ENCODE data around the gene AKR1E2. TPM values are rescaled to one million over a fixed set of nuclear protein-coding genes. Genes with fewer than 3 reads are reported as not detected.
A peak's percentile ranks its signal among the peaks of the same experiment; 100 is the strongest.

The AKR1E2 gene
- 1 to 10 TPM; 5.1 to 5.6 TPM for total RNA-seq

GRCh38 chr10:4825868-4826791, at the start of gene AKR1E2:
Gene AKR1E2, plus strand, starts transcription at chr10:4826207. Its CDS starts 118 bp downstream, at chr10:4826325.
- H3K36me3 Mint-ChIP-seq: peaks cover 7% of the 10 kb centered on the region
- DNase-seq: peak; percentile 82
- peak within 1 kb of the TSS; percentile 79 for H3K4me3 Mint-ChIP-seq
- peak within 1 kb of the TSS; percentile 65 for H3K27ac Mint-ChIP-seq
- H3K9me3 Mint-ChIP-seq: peaks cover 3% of the 10 kb centered on the region
- H3K4me1 Mint-ChIP-seq: peaks cover 14% of the 10 kb centered on the region
- H3K27me3 Mint-ChIP-seq: peaks cover 39% of the 10 kb centered on the region

GRCh38 chr10:4776234-4776638, 49.8 kb upstream of the AKR1E2 start:
- Mint-ChIP-seq H3K4me3 (no peak overlapping the region), H3K36me3 (no peaks in the 10 kb centered on the region), H3K27ac (no peak overlapping the region), H3K4me1 (peaks cover 6% of the 10 kb centered on the region), H3K27me3 (peaks cover 35% of the 10 kb centered on the region), H3K9me3 (no peaks in the 10 kb centered on the region)
- DNase-seq: no peak

GRCh38 chr10:4778761-4779160, 47.2 kb upstream of the AKR1E2 start:
- Mint-ChIP-seq H3K27me3 (peaks cover 15% of the 10 kb centered on the region), H3K27ac (no peak overlapping the region), H3K4me3 (no peak overlapping the region), H3K9me3 (no peaks in the 10 kb centered on the region), H3K36me3 (no peaks in the 10 kb centered on the region), H3K4me1 (peaks cover 6% of the 10 kb centered on the region)
- no peak for DNase-seq

- Mint-ChIP-seq H3K36me3 (no peaks in the 10 kb centered on the region), H3K27ac (no peak overlapping the region), H3K4me1 (peaks cover 6% of the 10 kb centered on the region), H3K27me3 (peaks cover 13% of the 10 kb centered on the region), H3K4me3 (no peak overlapping the region), H3K9me3 (no peaks in the 10 kb centered on the region)
- DNase-seq: no peak
Observed at GRCh38 chr10:4780091-4780490, 45.9 kb upstream of the AKR1E2 start.

GRCh38 chr10:4780782-4781181, 45.2 kb upstream of the AKR1E2 start:
- Mint-ChIP-seq H3K27me3 (peaks cover 13% of the 10 kb centered on the region), H3K4me3 (no peak overlapping the region), H3K9me3 (no peaks in the 10 kb centered on the region), H3K27ac (no peak overlapping the region), H3K4me1 (peaks cover 6% of the 10 kb centered on the region), H3K36me3 (no peaks in the 10 kb centered on the region)
- no peak for DNase-seq

- no peak for DNase-seq
- H3K4me3 Mint-ChIP-seq: no peak overlapping the region
- H3K4me1 Mint-ChIP-seq: no peaks in the 10 kb centered on the region
- peaks cover 17% of the 10 kb centered on the region for H3K27me3 Mint-ChIP-seq
- H3K9me3 Mint-ChIP-seq: no peaks in the 10 kb centered on the region
- no peaks in the 10 kb centered on the region for H3K36me3 Mint-ChIP-seq
- H3K27ac Mint-ChIP-seq: no peak overlapping the region
Observed at GRCh38 chr10:4781955-4782354, 44.1 kb upstream of the AKR1E2 start.

- Mint-ChIP-seq H3K9me3 (no peaks in the 10 kb centered on the region), H3K36me3 (no peaks in the 10 kb centered on the region), H3K4me3 (no peak overlapping the region)
Observed at GRCh38 chr10:4784667-4785333, 41.2 kb upstream of the AKR1E2 start.

GRCh38 chr10:4786043-4786839, 39.8 kb upstream of the AKR1E2 start:
- no peak for DNase-seq
- no peak overlapping the region for H3K4me3 Mint-ChIP-seq

More at GRCh38 chr10:4784667-4785333, 41.2 kb upstream of the AKR1E2 start:
- DNase-seq: no peak
- H3K4me1 Mint-ChIP-seq: no peaks in the 10 kb centered on the region
- H3K27me3 Mint-ChIP-seq: peaks cover 13% of the 10 kb centered on the region
- no peak overlapping the region for H3K27ac Mint-ChIP-seq

GRCh38 chr10:4790045-4790444, 36.0 kb upstream of the AKR1E2 start:
- Mint-ChIP-seq H3K36me3 (no peaks in the 10 kb centered on the region), H3K27ac (no peak overlapping the region), H3K4me3 (no peak overlapping the region), H3K4me1 (no peaks in the 10 kb centered on the region), H3K27me3 (peaks cover 13% of the 10 kb centered on the region), H3K9me3 (no peaks in the 10 kb centered on the region)
- no peak for DNase-seq

More at GRCh38 chr10:4786043-4786839, 39.8 kb upstream of the AKR1E2 start:
- H3K27me3 Mint-ChIP-seq: peaks cover 13% of the 10 kb centered on the region
- H3K27ac Mint-ChIP-seq: no peak overlapping the region
- no peaks in the 10 kb centered on the region for H3K36me3 Mint-ChIP-seq
- no peaks in the 10 kb centered on the region for H3K9me3 Mint-ChIP-seq
- H3K4me1 Mint-ChIP-seq: no peaks in the 10 kb centered on the region

GRCh38 chr10:4790922-4791321, 35.1 kb upstream of the AKR1E2 start:
- H3K27ac Mint-ChIP-seq: no peak overlapping the region
- H3K36me3 Mint-ChIP-seq: no peaks in the 10 kb centered on the region
- DNase-seq: no peak
- peaks cover 21% of the 10 kb centered on the region for H3K27me3 Mint-ChIP-seq
- H3K9me3 Mint-ChIP-seq: no peaks in the 10 kb centered on the region
- H3K4me1 Mint-ChIP-seq: no peaks in the 10 kb centered on the region
- no peak overlapping the region for H3K4me3 Mint-ChIP-seq

- H3K4me1 Mint-ChIP-seq: no peaks in the 10 kb centered on the region
- no peaks in the 10 kb centered on the region for H3K9me3 Mint-ChIP-seq
- H3K27me3 Mint-ChIP-seq: peaks cover 25% of the 10 kb centered on the region
- no peak overlapping the region for H3K4me3 Mint-ChIP-seq
- no peaks in the 10 kb centered on the region for H3K36me3 Mint-ChIP-seq
- DNase-seq: no peak
- no peak overlapping the region for H3K27ac Mint-ChIP-seq
Observed at GRCh38 chr10:4792381-4792780, 33.6 kb upstream of the AKR1E2 start.

GRCh38 chr10:4801405-4801804, 24.6 kb upstream of the AKR1E2 start:
- H3K9me3 Mint-ChIP-seq: no peaks in the 10 kb centered on the region
- no peaks in the 10 kb centered on the region for H3K4me1 Mint-ChIP-seq
- no peak overlapping the region for H3K27ac Mint-ChIP-seq
- DNase-seq: no peak
- no peaks in the 10 kb centered on the region for H3K36me3 Mint-ChIP-seq
- peaks cover 15% of the 10 kb centered on the region for H3K27me3 Mint-ChIP-seq
- H3K4me3 Mint-ChIP-seq: no peak overlapping the region

- no peak overlapping the region for H3K4me3 Mint-ChIP-seq
- H3K4me1 Mint-ChIP-seq: no peaks in the 10 kb centered on the region
- no peak overlapping the region for H3K27ac Mint-ChIP-seq
- no peaks in the 10 kb centered on the region for H3K9me3 Mint-ChIP-seq
- no peak for DNase-seq
- no peaks in the 10 kb centered on the region for H3K36me3 Mint-ChIP-seq
- peaks cover 4% of the 10 kb centered on the region for H3K27me3 Mint-ChIP-seq
Observed at GRCh38 chr10:4802711-4803487, 23.1 kb upstream of the AKR1E2 start.

- Mint-ChIP-seq H3K27me3 (peaks cover 4% of the 10 kb centered on the region), H3K27ac (no peak overlapping the region), H3K9me3 (no peaks in the 10 kb centered on the region), H3K4me3 (no peak overlapping the region), H3K36me3 (no peaks in the 10 kb centered on the region), H3K4me1 (no peaks in the 10 kb centered on the region)
- DNase-seq: no peak
Observed at GRCh38 chr10:4803822-4804221, 22.2 kb upstream of the AKR1E2 start.

Data from activated naive CD8-positive, alpha-beta T cell treated with anti-CD3 and anti-CD28 coated beads for 36 hours (primary cell).